HG02970 (cell line): ENCODE measurements around the gene CC2D2A.

ENCODE experiments used
- ATAC-seq: cut with Tn5 transposase; IDR thresholded peaks from one replicate; pipeline ENCODE4 v1.9.1; 2021; ENCODE audit warnings: mild to moderate bottlenecking, moderate library complexity, moderate number of reproducible peaks; ENCODE audit not compliant: unreplicated experiment, low FRiP score

CC2D2A gene

GRCh38 chr4:15458616-15459015 lies 11.1 kb upstream of the CC2D2A start:
- no peak for ATAC-seq

GRCh38 chr4:15459706-15460105 lies 10.0 kb upstream of the CC2D2A start:
- no peak for ATAC-seq

GRCh38 chr4:15466596-15466995 lies 3.1 kb upstream of the CC2D2A start:
- no peak for ATAC-seq

- no peak for ATAC-seq
Observed at GRCh38 chr4:15470128-15470475, 420 bp downstream of the CC2D2A start.

- no peak for ATAC-seq
Observed at GRCh38 chr4:15476396-15476795, 6.7 kb downstream of the CC2D2A start.

- ATAC-seq = no peak
Observed at GRCh38 chr4:15478724-15479088, 9.0 kb downstream of the CC2D2A start.

- ATAC-seq = no peak
Observed at GRCh38 chr4:15479089-15479912, 9.6 kb downstream of the CC2D2A start.

- ATAC-seq = no peak
Observed at GRCh38 chr4:15479913-15480185, 10.2 kb downstream of the CC2D2A start.

GRCh38 chr4:15481961-15482745 lies 12.5 kb downstream of the CC2D2A start:
- ATAC-seq = no peak

- no peak for ATAC-seq
Observed at GRCh38 chr4:15482842-15483241, 13.2 kb downstream of the CC2D2A start.

- ATAC-seq = no peak
Observed at GRCh38 chr4:15488136-15488535, 18.5 kb downstream of the CC2D2A start.

- ATAC-seq = no peak
Observed at GRCh38 chr4:15488658-15489470, 19.2 kb downstream of the CC2D2A start.

GRCh38 chr4:15489551-15489950 lies 19.9 kb downstream of the CC2D2A start:
- no peak for ATAC-seq

GRCh38 chr4:15493411-15493810 lies 23.7 kb downstream of the CC2D2A start:
- ATAC-seq = no peak

- ATAC-seq = no peak
Observed at GRCh38 chr4:15495621-15496020, 25.9 kb downstream of the CC2D2A start.

- no peak for ATAC-seq
Observed at GRCh38 chr4:15498356-15498755, 28.7 kb downstream of the CC2D2A start.

GRCh38 chr4:15500701-15501100 lies 31.0 kb downstream of the CC2D2A start:
- ATAC-seq = no peak

- ATAC-seq = no peak
Observed at GRCh38 chr4:15501941-15502340, 32.3 kb downstream of the CC2D2A start.

- no peak for ATAC-seq
Observed at GRCh38 chr4:15502384-15502783, 32.7 kb downstream of the CC2D2A start.

- ATAC-seq = no peak
Observed at GRCh38 chr4:15504041-15504440, 34.4 kb downstream of the CC2D2A start.

- no peak for ATAC-seq
Observed at GRCh38 chr4:15506464-15506863, 36.8 kb downstream of the CC2D2A start.
